ENCODE measurements around the gene GK2.

Gene GK2

GRCh38 chr4:79395841-79396240 lies 12.2 kb downstream of the GK2 start:
- Histone ChIP-seq H3K9ac (no peak overlapping the region), H3K9me3 (no peaks in the 10 kb centered on the region), H3K4me3 (no peak overlapping the region), H3K4me1 (no peaks in the 10 kb centered on the region), H3K36me3 (no peaks in the 10 kb centered on the region), H3K4me2 (no peak overlapping the region), H4K20me1 (no peaks in the 10 kb centered on the region), H3K27me3 (no peaks in the 10 kb centered on the region), H3K27ac (no peak overlapping the region)
- TF ChIP-seq Cebpa-rat (IDR thresholded peaks at IDR 0.05), result no peak

- Histone ChIP-seq H3K9ac (no peak overlapping the region), H3K9me3 (no peaks in the 10 kb centered on the region), H3K27ac (no peak overlapping the region), H3K4me1 (no peaks in the 10 kb centered on the region), H3K4me2 (no peak overlapping the region), H3K27me3 (no peaks in the 10 kb centered on the region), H4K20me1 (no peaks in the 10 kb centered on the region), H3K36me3 (no peaks in the 10 kb centered on the region), H3K4me3 (no peak overlapping the region)
- no peak for TF ChIP-seq Cebpa-rat (IDR thresholded peaks at IDR 0.05)
Observed at GRCh38 chr4:79390890-79391289, 17.1 kb downstream of the GK2 start.

DNA sequence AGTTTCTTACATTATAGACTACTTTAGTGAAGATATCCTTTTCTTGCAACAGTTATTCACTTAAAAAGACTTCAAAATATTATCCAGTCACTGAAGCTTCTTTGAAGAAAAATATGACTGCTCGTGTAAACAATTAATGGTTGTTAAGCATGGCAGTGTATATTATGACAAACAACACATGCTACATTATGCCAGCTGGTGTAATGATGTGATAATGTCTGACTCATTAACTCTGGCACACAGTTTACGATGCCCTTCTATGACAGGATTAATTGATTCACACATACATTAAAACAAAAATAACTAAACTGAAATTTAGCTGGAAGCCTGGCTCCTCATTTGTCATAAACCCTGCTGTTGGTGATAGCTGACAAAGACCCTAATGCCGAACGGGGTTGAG lies 22.4 kb downstream of the GK2 start:
- no peak for TF ChIP-seq Cebpa-rat (IDR thresholded peaks at IDR 0.05)
- no peaks in the 10 kb centered on the region for H3K27me3 ChIP-seq
- H3K4me1 ChIP-seq, result peaks cover 4% of the 10 kb centered on the region; the same call in 1 of the 2 replicates
- H3K27ac ChIP-seq, result no peak overlapping the region
- H4K20me1 ChIP-seq, result no peaks in the 10 kb centered on the region
- H3K9me3 ChIP-seq, result no peaks in the 10 kb centered on the region
- no peaks in the 10 kb centered on the region for H3K36me3 ChIP-seq
- H3K9ac ChIP-seq, result no peak overlapping the region
- H3K4me3 ChIP-seq, result no peak overlapping the region
- no peak overlapping the region for H3K4me2 ChIP-seq

DNA sequence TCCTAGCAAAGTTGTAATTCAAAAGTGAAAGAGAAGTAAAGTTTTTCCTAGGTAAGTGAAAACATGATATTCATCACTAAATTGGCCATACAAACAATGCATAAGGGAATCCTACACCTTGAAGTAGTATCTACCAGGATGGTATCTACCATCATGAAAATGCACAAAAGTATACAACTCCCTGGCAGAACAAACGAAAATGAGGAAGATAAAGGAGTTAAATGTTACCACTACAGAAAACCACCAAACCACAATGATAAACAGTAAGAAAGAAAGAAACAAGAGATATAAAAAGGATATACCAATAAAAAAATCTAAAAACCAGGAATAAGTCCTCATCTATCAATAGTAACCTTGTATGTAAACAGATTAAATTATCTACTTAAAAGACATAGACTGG lies 26.9 kb downstream of the GK2 start:
- Histone ChIP-seq H3K27ac (no peak overlapping the region), H4K20me1 (no peaks in the 10 kb centered on the region), H3K4me2 (no peak overlapping the region), H3K9me3 (no peaks in the 10 kb centered on the region), H3K27me3 (no peaks in the 10 kb centered on the region), H3K4me3 (no peak overlapping the region), H3K36me3 (no peaks in the 10 kb centered on the region), H3K4me1 (peaks cover 4% of the 10 kb centered on the region; the same call in 1 of the 2 replicates), H3K9ac (no peak overlapping the region)
- TF ChIP-seq Cebpa-rat (IDR thresholded peaks at IDR 0.05), result no peak

DNA sequence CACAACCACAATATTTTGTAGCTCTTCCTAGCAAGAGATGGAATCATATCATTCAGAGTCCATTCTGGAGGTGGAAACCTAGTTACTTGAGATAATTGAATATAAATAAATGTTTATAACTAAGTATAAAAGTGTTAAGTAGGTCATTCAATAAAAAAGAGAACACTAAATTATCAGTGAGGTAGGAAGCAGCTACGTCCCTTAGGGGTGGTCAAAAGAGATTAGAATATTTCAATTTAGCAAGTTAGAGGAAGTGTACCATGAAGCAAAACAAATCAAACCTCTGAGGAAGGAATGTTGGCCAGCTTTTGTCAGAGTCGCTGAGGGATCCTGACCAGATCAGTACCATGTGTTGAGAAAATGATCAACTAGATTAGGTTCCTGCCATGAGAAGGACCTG lies 38.0 kb downstream of the GK2 start:
- H3K4me1 ChIP-seq, result no peaks in the 10 kb centered on the region
- TF ChIP-seq Cebpa-rat (IDR thresholded peaks at IDR 0.05), result no peak
- H3K27me3 ChIP-seq, result no peaks in the 10 kb centered on the region
- no peaks in the 10 kb centered on the region for H3K36me3 ChIP-seq
- H3K4me2 ChIP-seq, result no peak overlapping the region
- H3K4me3 ChIP-seq, result no peak overlapping the region
- no peaks in the 10 kb centered on the region for H3K9me3 ChIP-seq
- no peak overlapping the region for H3K9ac ChIP-seq
- no peaks in the 10 kb centered on the region for H4K20me1 ChIP-seq
- H3K27ac ChIP-seq, result no peak overlapping the region

GRCh38 chr4:79367096-79367495 lies 40.9 kb downstream of the GK2 start:
- Histone ChIP-seq H3K27me3 (no peaks in the 10 kb centered on the region), H3K4me2 (no peak overlapping the region), H3K4me3 (no peak overlapping the region), H3K27ac (no peak overlapping the region), H3K9ac (no peak overlapping the region), H4K20me1 (no peaks in the 10 kb centered on the region), H3K9me3 (no peaks in the 10 kb centered on the region), H3K36me3 (no peaks in the 10 kb centered on the region), H3K4me1 (no peaks in the 10 kb centered on the region)
- TF ChIP-seq Cebpa-rat (IDR thresholded peaks at IDR 0.05), result no peak

- Histone ChIP-seq H3K9ac (no peak overlapping the region), H4K20me1 (no peaks in the 10 kb centered on the region), H3K4me2 (no peak overlapping the region), H3K4me3 (no peak overlapping the region), H3K9me3 (no peaks in the 10 kb centered on the region), H3K4me1 (no peaks in the 10 kb centered on the region), H3K36me3 (no peaks in the 10 kb centered on the region), H3K27me3 (no peaks in the 10 kb centered on the region), H3K27ac (no peak overlapping the region)
- TF ChIP-seq Cebpa-rat (IDR thresholded peaks at IDR 0.05), result no peak
Observed at GRCh38 chr4:79366422-79366821, 41.6 kb downstream of the GK2 start.

DNA sequence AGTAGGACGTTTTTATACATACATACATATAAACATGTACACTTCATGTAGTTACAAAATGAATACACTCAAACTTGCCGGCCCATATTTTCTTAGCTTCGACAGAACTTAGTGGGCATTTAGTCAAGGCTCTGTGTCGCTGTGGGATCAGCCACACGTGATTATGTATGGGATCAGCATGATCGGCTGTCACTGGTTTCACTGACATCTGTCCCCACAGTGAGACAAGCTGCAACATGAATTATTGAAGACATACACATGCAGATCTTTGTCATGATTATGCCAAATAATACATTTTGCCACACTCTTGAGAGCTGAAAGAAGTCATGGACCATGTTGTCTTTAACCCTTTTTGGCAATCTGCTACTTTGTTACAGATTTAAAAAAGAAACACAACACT lies 44.0 kb downstream of the GK2 start:
- no peaks in the 10 kb centered on the region for H4K20me1 ChIP-seq
- no peaks in the 10 kb centered on the region for H3K27me3 ChIP-seq
- no peaks in the 10 kb centered on the region for H3K36me3 ChIP-seq
- H3K4me1 ChIP-seq, result no peaks in the 10 kb centered on the region
- no peaks in the 10 kb centered on the region for H3K9me3 ChIP-seq
- no peak overlapping the region for H3K4me2 ChIP-seq
- TF ChIP-seq Cebpa-rat (IDR thresholded peaks at IDR 0.05), result no peak
- H3K27ac ChIP-seq, result no peak overlapping the region
- H3K9ac ChIP-seq, result no peak overlapping the region
- H3K4me3 ChIP-seq, result no peak overlapping the region

- H3K4me2 ChIP-seq, result no peak overlapping the region
- H3K9ac ChIP-seq, result no peak overlapping the region
- H3K36me3 ChIP-seq, result no peaks in the 10 kb centered on the region
- H4K20me1 ChIP-seq, result no peaks in the 10 kb centered on the region
- H3K27me3 ChIP-seq, result no peaks in the 10 kb centered on the region
- no peak overlapping the region for H3K4me3 ChIP-seq
- no peaks in the 10 kb centered on the region for H3K4me1 ChIP-seq
- TF ChIP-seq Cebpa-rat (IDR thresholded peaks at IDR 0.05), result no peak
- H3K27ac ChIP-seq, result no peak overlapping the region
- no peaks in the 10 kb centered on the region for H3K9me3 ChIP-seq
Observed at GRCh38 chr4:79362626-79363025, 45.4 kb downstream of the GK2 start.

DNA sequence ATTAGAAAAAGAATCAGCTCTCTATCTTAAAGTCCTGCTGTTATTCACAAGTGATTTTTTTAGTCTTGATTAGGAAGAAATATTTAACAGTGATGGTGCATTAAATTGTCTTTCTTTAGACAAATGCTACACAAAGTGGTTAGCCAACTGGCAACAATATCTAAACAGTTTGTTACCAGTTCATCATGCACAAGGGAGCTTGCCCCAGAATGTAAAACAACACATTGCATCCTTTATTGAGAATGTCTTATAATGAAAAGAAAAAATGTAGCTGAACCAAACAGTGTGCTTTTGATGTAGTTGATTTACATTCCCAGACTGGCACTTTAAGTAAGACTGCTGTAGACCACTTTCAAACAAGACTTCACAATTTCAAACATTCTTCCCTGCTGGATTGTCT lies 48.0 kb downstream of the GK2 start:
- Histone ChIP-seq H3K36me3 (no peaks in the 10 kb centered on the region), H3K27ac (no peak overlapping the region), H3K27me3 (no peaks in the 10 kb centered on the region), H3K4me2 (no peak overlapping the region), H3K4me3 (no peak overlapping the region), H3K4me1 (no peaks in the 10 kb centered on the region), H3K9ac (no peak overlapping the region), H3K9me3 (no peaks in the 10 kb centered on the region), H4K20me1 (no peaks in the 10 kb centered on the region)
- TF ChIP-seq Cebpa-rat (IDR thresholded peaks at IDR 0.05), result no peak

GRCh38 chr4:79358438-79358837 lies 49.6 kb downstream of the GK2 start:
- Histone ChIP-seq H3K9ac (no peak overlapping the region), H3K27ac (no peak overlapping the region)

More at GRCh38 chr4:79358438-79358837, 49.6 kb downstream of the GK2 start:
- Histone ChIP-seq H4K20me1 (no peaks in the 10 kb centered on the region), H3K4me1 (no peaks in the 10 kb centered on the region), H3K4me3 (no peak overlapping the region), H3K9me3 (no peaks in the 10 kb centered on the region), H3K36me3 (no peaks in the 10 kb centered on the region), H3K4me2 (no peak overlapping the region), H3K27me3 (no peaks in the 10 kb centered on the region)
- TF ChIP-seq Cebpa-rat (IDR thresholded peaks at IDR 0.05), result no peak
